Neural crest cell (in vitro differentiated cells): ENCODE data around the gene ZNF652. TPM values are rescaled to one million over a fixed set of nuclear protein-coding genes. Genes with fewer than 3 reads are reported as not detected.

Experiments used
- DNase-seq: peaks from one replicate; pipeline ENCODE4 v3.0.0; 2021; ENCODE audit warnings: low read depth, mixed read lengths, low spot score
- H3K27ac Mint-ChIP-seq: one replicate; pipeline ENCODE4 v1.8.0; 2021; ENCODE audit warnings: mild to moderate bottlenecking, mixed read lengths; ENCODE audit not compliant: unreplicated experiment
- H3K27me3 Mint-ChIP-seq: 2 replicates; pipeline ENCODE4 v1.8.0; 2021; ENCODE audit warnings: low read depth, mild to moderate bottlenecking, mixed read lengths
- H3K36me3 Mint-ChIP-seq: 2 replicates; pipeline ENCODE4 v1.8.0; 2021; ENCODE audit warnings: low read depth, mild to moderate bottlenecking, mixed read lengths
- H3K4me1 Mint-ChIP-seq: 2 replicates; pipeline ENCODE4 v1.8.0; 2021; ENCODE audit warnings: mixed read lengths
- H3K4me3 Mint-ChIP-seq: one replicate; pipeline ENCODE4 v1.8.0; 2021; ENCODE audit warnings: mild to moderate bottlenecking, mixed read lengths
- H3K9me3 Mint-ChIP-seq: 2 replicates; pipeline ENCODE4 v1.8.0; 2021; ENCODE audit warnings: mixed read lengths
- CTCF ChIP-seq: fragments of 200-600 bp; sonication (generic); conservative IDR thresholded peaks from 2 replicates; pipeline ENCODE4 v1.5.0; 2021; ENCODE audit warnings: antibody characterized with exemption, mild to moderate bottlenecking
- total RNA-seq: library from RNA; stranded (reverse); gene quantifications from 2 replicates; pipeline ENCODE4 v1.2.1, GENCODE V29; 2021

ZNF652 gene
- total RNA-seq, 1 donor from 2014 or later = 42.1 TPM

GRCh38 chr17:49404906-49405305, 42.9 kb upstream of the ZNF652 start:
- Mint-ChIP-seq H3K27ac (no peak overlapping the region), H3K9me3 (no peaks in the 10 kb centered on the region), H3K27me3 (no peaks in the 10 kb centered on the region), H3K36me3 (peaks cover 13% of the 10 kb centered on the region), H3K4me3 (no peak overlapping the region), H3K4me1 (peaks cover 45% of the 10 kb centered on the region)
- DNase-seq = no peak
- no peak for TF ChIP-seq CTCF

- no peak for TF ChIP-seq CTCF
- H3K27me3 Mint-ChIP-seq = no peaks in the 10 kb centered on the region
- H3K4me1 Mint-ChIP-seq = peaks cover 50% of the 10 kb centered on the region
- H3K36me3 Mint-ChIP-seq = peaks cover 13% of the 10 kb centered on the region
- no peak overlapping the region for H3K27ac Mint-ChIP-seq
- no peak for DNase-seq
- H3K9me3 Mint-ChIP-seq = no peaks in the 10 kb centered on the region
- H3K4me3 Mint-ChIP-seq = no peak overlapping the region
Measured at GRCh38 chr17:49404361-49404760, 42.3 kb upstream of the ZNF652 start.

- TF ChIP-seq CTCF = no peak
- DNase-seq = no peak
- no peaks in the 10 kb centered on the region for H3K9me3 Mint-ChIP-seq
- H3K4me3 Mint-ChIP-seq = peak overlapping the region; percentile 25
- H3K27ac Mint-ChIP-seq = peak overlapping the region; percentile 75
- no peaks in the 10 kb centered on the region for H3K27me3 Mint-ChIP-seq
- peaks cover 51% of the 10 kb centered on the region for H3K4me1 Mint-ChIP-seq
- H3K36me3 Mint-ChIP-seq = peaks cover 13% of the 10 kb centered on the region
Measured at GRCh38 chr17:49403514-49404289, 41.7 kb upstream of the ZNF652 start.

- Mint-ChIP-seq H3K4me3 (peak overlapping the region; percentile 65), H3K9me3 (no peaks in the 10 kb centered on the region), H3K27me3 (no peaks in the 10 kb centered on the region), H3K27ac (peak overlapping the region; percentile 97), H3K36me3 (peaks cover 13% of the 10 kb centered on the region), H3K4me1 (peaks cover 42% of the 10 kb centered on the region)
- no peak for TF ChIP-seq CTCF
- DNase-seq = no peak
Measured at GRCh38 chr17:49402706-49403105, 40.7 kb upstream of the ZNF652 start.

- Mint-ChIP-seq H3K9me3 (no peaks in the 10 kb centered on the region), H3K36me3 (peaks cover 13% of the 10 kb centered on the region), H3K4me1 (peaks cover 41% of the 10 kb centered on the region), H3K27ac (peak overlapping the region; percentile 97), H3K4me3 (peak overlapping the region; percentile 65), H3K27me3 (no peaks in the 10 kb centered on the region)
- TF ChIP-seq CTCF = no peak
- DNase-seq = peak; percentile 30
Measured at GRCh38 chr17:49401971-49402611, 40.0 kb upstream of the ZNF652 start.
